GM23338 (cell line): Measurements from ENCODE around the gene RPP38.

ENCODE experiments used
- CREB1 ChIP-seq: fragments of 250-450 bp; sonication (Bioruptor Pico); IDR thresholded peaks from 2 replicates; pipeline ENCODE4 v1.5.0; 2020; ENCODE audit warnings: low read depth, mild to moderate bottlenecking, moderate library complexity
- CTCF ChIP-seq, 2 experiments: fragments of 200-600 bp in 1 of 2; sonication (generic) in 1 of 2; conservative IDR thresholded peaks; 2 replicates each; pipeline versions ENCODE4 v1.5.1 to v1.6.1; 2016 to 2017; ENCODE audit warnings: antibody characterized with exemption in 2 of 2, low read depth in 2 of 2, mild to moderate bottlenecking in 2 of 2, moderate library complexity in 1 of 2
- EZH2 ChIP-seq: fragments of 200-600 bp; sonication (generic); IDR thresholded peaks from one replicate; pipeline ENCODE4 v1.8.0; 2017; ENCODE audit warnings: antibody characterized with exemption, mild to moderate bottlenecking, low read depth; ENCODE audit not compliant: unreplicated experiment
- EZH2phosphoT487 ChIP-seq: fragments of 200-600 bp; sonication (generic); IDR thresholded peaks from one replicate; pipeline ENCODE4 v1.8.1; 2018; ENCODE audit warnings: antibody characterized with exemption; ENCODE audit not compliant: unreplicated experiment
- JUNB ChIP-seq: IDR thresholded peaks from one replicate; pipeline ENCODE4 v1.6.1; 2016; ENCODE audit warnings: antibody characterized with exemption; ENCODE audit not compliant: unreplicated experiment
- NANOG ChIP-seq: IDR thresholded peaks from 2 replicates; pipeline ENCODE4 v1.6.1; 2016; ENCODE audit warnings: antibody characterized with exemption, borderline replicate concordance
- POLR2AphosphoS5 ChIP-seq: IDR thresholded peaks from 2 replicates; pipeline ENCODE4 v1.6.1; 2016; ENCODE audit warnings: antibody characterized with exemption, low read depth
- REST ChIP-seq: IDR thresholded peaks from one replicate; pipeline ENCODE4 v1.6.1; 2018; ENCODE audit warnings: antibody characterized with exemption; ENCODE audit not compliant: unreplicated experiment

DNA sequence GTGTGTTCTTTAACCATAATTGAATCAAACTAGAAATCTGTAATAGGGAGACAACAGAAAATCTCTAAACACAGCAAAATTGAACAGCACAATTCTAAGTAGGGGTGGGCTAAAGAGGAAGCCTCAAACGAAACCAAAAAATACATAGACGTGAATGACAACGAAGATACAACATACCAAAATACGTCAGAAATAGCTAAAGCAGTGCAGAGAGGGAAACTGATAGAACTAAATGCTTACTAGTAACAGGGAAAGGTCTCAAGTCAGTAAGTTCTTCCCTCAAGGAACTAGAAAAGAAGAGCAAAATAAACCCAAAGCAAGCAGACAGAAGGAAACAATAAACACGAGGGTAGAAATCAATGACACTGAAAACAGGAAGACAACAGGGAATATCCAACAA, 19.1 kb downstream of the RPP38 start:
- TF ChIP-seq CTCF (conservative IDR thresholded peaks at IDR 0.05; ENCODE audit: low read depth in 2 of 2) (no peak), REST (no peak), EZH2 (no peak), POLR2AphosphoS5 (no peak), EZH2phosphoT487 (no peak), NANOG (no peak), CREB1 (CRISPR knock-in tag) (no peak), JUNB (no peak)
